CD4-positive, alpha-beta T cell (primary cell): Measurements from ENCODE around the gene GATD1. TPM values are rescaled to one million over a fixed set of nuclear protein-coding genes. Genes with fewer than 3 reads are reported as not detected.

Source experiments
- ATAC-seq: fragments of 200-7000 bp; cut with Tn5 transposase; one replicate; pipeline ENCODE4 v1.10.0; 2022; ENCODE audit warnings: mild to moderate bottlenecking; ENCODE audit not compliant: poor library complexity
- CTCF ChIA-PET: fragments of 350-600 bp; sonication (Branson Sonifier 250); formaldehyde crosslinking; loops from one replicate; lab custom pipeline; 2021; ENCODE audit warnings: antibody characterized with exemption, inconsistent platforms; lab: Charles Lee
- POLR2A ChIA-PET: fragments of 350-600 bp; sonication (Branson Sonifier 250); formaldehyde crosslinking; loops from one replicate; lab custom pipeline; 2021; ENCODE audit warnings: antibody characterized with exemption, inconsistent platforms; lab: Charles Lee
- DNase-seq, 14 experiments: peaks; one replicate each; pipeline ENCODE4 v3.0.0-alpha.2; 2013 to 2020; ENCODE audit warnings: mixed read lengths in 2 of 14
- H3K27ac ChIP-seq, 2 donors: one replicate each; pipeline versions ENCODE4 v1.5.1 to v1.7.0; 2013; ENCODE audit warnings: low read length in 2 of 2, low read depth in 1 of 2, mild to moderate bottlenecking in 1 of 2
- H3K27me3 ChIP-seq, 2 experiments: 1 replicate in 1 of 2; 2 replicates in 1 of 2; pipeline versions ENCODE4 v1.6.1 to v1.7.0; 2013; ENCODE audit warnings: low read length in 2 of 2, control low read depth in 1 of 2, mild to moderate bottlenecking in 1 of 2, moderate library complexity in 1 of 2; ENCODE audit not compliant: insufficient read depth in 2 of 2, control insufficient read depth in 1 of 2
- H3K36me3 ChIP-seq: one replicate; pipeline ENCODE4 v1.6.1; 2013; ENCODE audit warnings: low read length, control low read depth; ENCODE audit not compliant: insufficient read depth
- H3K4me1 ChIP-seq: one replicate; pipeline ENCODE4 v1.6.1; 2013; ENCODE audit warnings: low read length, control low read depth; ENCODE audit not compliant: insufficient read depth
- H3K4me3 ChIP-seq: one replicate; pipeline ENCODE4 v1.5.1; 2013; ENCODE audit warnings: mild to moderate bottlenecking, low read length, moderate library complexity
- H3K9me3 ChIP-seq, 2 experiments: 1 replicate in 1 of 2; 2 replicates in 1 of 2; pipeline versions ENCODE4 v1.6.1 to v1.7.0; 2013; ENCODE audit warnings: low read length in 2 of 2, mild to moderate bottlenecking in 2 of 2, control low read depth in 1 of 2, moderate library complexity in 1 of 2; ENCODE audit not compliant: control insufficient read depth in 1 of 2, insufficient read depth in 1 of 2
- H3K27ac Mint-ChIP-seq: one replicate; pipeline ENCODE4 v1.8.0; 2020; ENCODE audit warnings: mixed read lengths
- H3K27me3 Mint-ChIP-seq: one replicate; pipeline ENCODE4 v1.8.0; 2021; ENCODE audit warnings: mixed read lengths
- H3K36me3 Mint-ChIP-seq: one replicate; pipeline ENCODE4 v1.8.0; 2021; ENCODE audit warnings: low read depth, mixed read lengths
- H3K4me1 Mint-ChIP-seq: one replicate; pipeline ENCODE4 v1.8.0; 2021; ENCODE audit warnings: low read depth, mixed read lengths
- H3K4me3 Mint-ChIP-seq: one replicate; pipeline ENCODE4 v1.8.0; 2020; ENCODE audit warnings: mild to moderate bottlenecking, mixed read lengths
- H3K9me3 Mint-ChIP-seq: one replicate; pipeline ENCODE4 v1.8.0; 2020; ENCODE audit warnings: mixed read lengths
- CTCF ChIP-seq: fragments of 200-600 bp; IDR thresholded peaks from one replicate; pipeline ENCODE4 v1.8.0; 2022; ENCODE audit warnings: antibody characterized with exemption, mild to moderate bottlenecking
- intact Hi-C, 2 experiments: fragments of 100-400 bp; cut with DNase I in 1 of 2; cut with micrococcal nuclease in 1 of 2; formaldehyde crosslinking; loops; one replicate each; pipeline versions ENCODE4 v1.15.1 to v1.9.0; 2023 to 2025; cut with DNase I, micrococcal nuclease
- total RNA-seq, 174 experiments: library from RNA in 2 of 174; stranded (reverse) in 2 of 174; gene quantifications; one replicate each; pipeline ENCODE4 v1.2.3 and lab custom pipeline; 2021 to 2026

GATD1 gene
- total RNA-seq, 2 experiments from 2014 or later = 14.7 to 16.1 TPM

DNA sequence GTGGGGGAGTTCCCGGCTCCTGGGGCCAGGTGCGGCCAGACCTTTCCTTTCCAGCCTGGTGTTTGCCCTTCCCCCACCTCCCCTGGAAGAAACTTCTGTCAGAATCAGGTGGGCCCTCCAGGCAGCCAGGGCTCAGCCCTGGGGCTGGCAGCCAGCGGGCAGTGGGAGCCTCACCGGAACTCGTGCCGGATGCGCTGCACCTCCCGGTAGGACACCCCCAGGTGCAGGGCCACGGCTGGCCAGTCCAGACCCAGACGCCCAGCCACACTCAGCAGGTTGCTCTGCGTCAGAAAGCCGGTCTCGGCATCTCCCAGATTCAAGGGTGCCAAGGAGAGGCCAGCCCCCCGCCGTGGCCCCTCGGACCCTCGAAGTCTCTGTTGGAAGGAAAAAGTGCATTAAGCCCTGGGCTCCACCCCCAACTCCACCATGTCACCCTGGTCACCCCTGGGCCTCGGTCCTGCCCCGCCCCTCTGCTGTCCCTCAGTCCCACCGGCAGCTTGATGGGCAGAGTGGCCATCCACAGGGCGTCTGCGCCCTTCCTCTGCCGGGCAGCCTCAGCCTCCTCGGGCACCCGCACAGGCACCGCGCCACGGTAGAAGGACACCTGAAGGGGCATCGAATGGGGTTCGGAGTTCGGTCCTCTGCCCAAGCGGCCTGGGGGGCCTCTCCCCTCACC is 22.5 kb upstream of the GATD1 start:
- peaks cover 16% of the 10 kb centered on the region for H3K4me1 Mint-ChIP-seq
- intact Hi-C loops = loop anchor here (5.0 to 10.0 kb wide), 5 partner anchors 52 to 565 kb away; partner anchors contain the start of genes DEAF1 (in 2 of the 2), TALDO1 (in 2 of the 2), TMEM80 (in 2 of the 2) and HRAS (in 1 of the 2)
- H3K36me3 ChIP-seq = peaks cover 29% of the 10 kb centered on the region
- H3K4me3 Mint-ChIP-seq = no peak overlapping the region
- POLR2A ChIA-PET = interaction anchor here (1.0 kb wide), 1 partner anchor 10 kb away, joined by 3 read pairs; the partner anchor contains the start of gene RPLP2
- no peak overlapping the region for H3K4me3 ChIP-seq
- H3K9me3 ChIP-seq = no peaks in the 10 kb centered on the region
- no peaks in the 10 kb centered on the region for H3K27me3 Mint-ChIP-seq
- no peak overlapping the region for H3K27ac Mint-ChIP-seq
- no peak overlapping the region for H3K27ac ChIP-seq
- no peak for TF ChIP-seq CTCF
- H3K27me3 ChIP-seq = no peaks in the 10 kb centered on the region
- peaks cover 6% of the 10 kb centered on the region for H3K36me3 Mint-ChIP-seq
- ATAC-seq = no peak
- H3K4me1 ChIP-seq = peaks cover 67% of the 10 kb centered on the region
- CTCF ChIA-PET = no interaction called here
- no peak for DNase-seq
- H3K9me3 Mint-ChIP-seq = no peaks in the 10 kb centered on the region

DNA sequence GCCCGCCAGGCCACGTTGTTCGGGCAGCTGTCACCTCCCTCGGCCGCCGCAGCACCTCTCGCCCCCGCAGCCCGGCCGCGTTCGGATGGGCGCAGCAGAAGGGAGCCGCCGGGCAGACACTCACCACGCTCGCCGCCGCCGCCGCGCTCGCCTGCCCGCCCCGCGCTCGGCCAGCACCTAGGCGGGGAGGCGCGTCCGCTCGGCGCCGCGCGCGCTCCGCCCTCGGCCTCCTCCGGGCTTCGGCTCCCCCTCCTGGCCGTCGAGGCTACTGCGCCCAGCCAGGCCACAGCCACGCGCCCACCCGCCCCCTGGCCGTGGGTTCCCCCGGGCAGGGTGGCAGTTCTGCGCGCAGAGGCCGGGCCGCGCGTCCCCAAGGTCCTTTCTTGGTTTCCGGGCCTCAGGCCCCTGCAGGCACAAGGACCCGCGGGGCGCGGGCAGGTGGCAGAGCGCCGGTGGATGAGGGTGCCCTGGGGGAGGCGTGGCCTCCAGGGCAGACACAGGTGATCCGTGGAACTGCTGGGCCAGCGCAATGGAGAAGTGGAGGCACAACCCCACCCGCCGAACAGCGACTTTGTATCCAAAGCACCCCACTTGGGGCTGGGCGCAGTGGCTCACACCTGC is 20.9 kb upstream of the GATD1 start, which contains the start of gene SLC25A22:
SLC25A22 (minus strand) TSS at position 189 of the 621 bp plus-strand sequence. CDS start 3,275 bp downstream, outside the sequence.
- Histone ChIP-seq H3K4me1 (peaks cover 60% of the 10 kb centered on the region), H3K27me3 (no peaks in the 10 kb centered on the region), H3K4me3 (peak within 1 kb of the TSS; percentile 89), H3K9me3 (no peaks in the 10 kb centered on the region), H3K36me3 (peaks cover 42% of the 10 kb centered on the region), H3K27ac (peak within 1 kb of the TSS; percentile 69 to 91)
- peak; percentile 66 for TF ChIP-seq CTCF
- DNase-seq = peak; percentile 62 to 94 (median 81)
- ATAC-seq = peak; percentile 61
- ChIA-PET POLR2A (interaction anchor here (1.1 to 3.2 kb wide), 4 partner anchors 11 to 22 kb away, joined by 4 to 24 read pairs (median 13); partner anchors contain the start of genes PNPLA2 and RPLP2), CTCF (no interaction called here)
- intact Hi-C loops = loop anchor here (5.0 kb wide), 4 partner anchors 51 to 291 kb away; partner anchors contain the start of genes DEAF1 (in 2 of the 2), TALDO1 (in 2 of the 2), TMEM80 (in 2 of the 2) and HRAS (in 1 of the 2)
- peak within 1 kb of the TSS; percentile 91 for H3K27ac Mint-ChIP-seq
- no peaks in the 10 kb centered on the region for H3K9me3 Mint-ChIP-seq
- peak within 1 kb of the TSS; percentile 92 for H3K4me3 Mint-ChIP-seq
- peaks cover 16% of the 10 kb centered on the region for H3K4me1 Mint-ChIP-seq
- H3K27me3 Mint-ChIP-seq = no peaks in the 10 kb centered on the region
- peaks cover 6% of the 10 kb centered on the region for H3K36me3 Mint-ChIP-seq

DNA sequence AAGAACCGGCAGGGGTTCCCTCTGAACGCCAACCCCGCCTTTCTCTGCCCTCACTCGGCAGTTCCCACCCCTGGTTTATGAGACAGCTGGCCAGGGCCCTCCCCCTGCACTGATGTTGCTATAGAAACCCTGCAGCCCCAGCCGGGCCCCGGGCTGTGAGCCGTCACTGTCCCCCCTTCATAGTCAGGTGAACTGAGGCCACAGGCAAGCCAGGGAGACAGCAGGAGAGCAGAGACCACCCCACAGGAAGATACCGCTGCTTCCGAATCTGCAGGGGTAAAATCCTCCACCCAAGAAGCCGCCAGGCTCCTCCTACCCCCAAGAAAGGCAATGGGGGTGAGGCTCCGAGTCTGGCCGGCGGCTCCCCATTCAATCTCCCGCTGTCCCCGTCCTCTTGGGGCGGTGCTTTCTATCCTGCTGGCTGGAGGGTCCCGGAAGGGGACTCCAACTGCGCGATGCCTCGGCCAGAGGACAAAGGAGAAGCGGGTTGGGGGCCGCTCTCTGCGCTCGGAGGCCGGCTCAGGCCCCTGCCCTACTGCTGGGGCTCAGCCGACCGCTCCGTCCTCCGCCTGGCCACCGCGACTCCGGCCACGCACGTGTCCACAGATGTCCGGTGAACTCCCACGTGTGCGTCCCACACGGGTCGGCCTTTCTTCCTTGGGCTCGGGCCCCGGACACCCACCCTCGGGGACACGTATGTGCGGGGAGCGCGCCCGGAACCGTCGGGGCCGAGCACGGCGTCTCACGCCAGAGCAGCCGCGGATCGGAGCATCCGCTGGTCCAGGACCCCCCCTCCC is 20.2 kb upstream of the GATD1 start:
- Histone ChIP-seq H3K4me3 (peak overlapping the region; percentile 89), H3K36me3 (peaks cover 39% of the 10 kb centered on the region), H3K9me3 (no peaks in the 10 kb centered on the region), H3K27me3 (no peaks in the 10 kb centered on the region), H3K27ac (peak overlapping the region; percentile 69 to 91), H3K4me1 (peaks cover 55% of the 10 kb centered on the region)
- intact Hi-C loops = loop anchor here (1.0 to 5.0 kb wide), 6 partner anchors 12 to 290 kb away; partner anchors contain the start of genes DEAF1 (in 2 of the 2), TALDO1 (in 2 of the 2), TMEM80 (in 2 of the 2) and GATD1 (in 1 of the 2)
- H3K27me3 Mint-ChIP-seq = no peaks in the 10 kb centered on the region
- peak overlapping the region; percentile 92 for H3K4me3 Mint-ChIP-seq
- ChIA-PET POLR2A (interaction anchor here (0.9 to 3.2 kb wide), 7 partner anchors 11 to 590 kb away, joined by 3 to 24 read pairs (median 4); partner anchors contain the start of genes BET1L, PNPLA2, RIC8A and RPLP2), CTCF (no interaction called here)
- peaks cover 6% of the 10 kb centered on the region for H3K36me3 Mint-ChIP-seq
- H3K9me3 Mint-ChIP-seq = no peaks in the 10 kb centered on the region
- DNase-seq = peak; percentile 42 to 92 (median 66)
- H3K4me1 Mint-ChIP-seq = peaks cover 16% of the 10 kb centered on the region
- H3K27ac Mint-ChIP-seq = peak overlapping the region; percentile 91
- no peak for TF ChIP-seq CTCF
- peak; percentile 51 for ATAC-seq
